Measurements from ENCODE around the gene KLHL18. TPM values are rescaled to one million over a fixed set of nuclear protein-coding genes. Genes with fewer than 3 reads are reported as not detected.

KLHL18 gene
- polyA plus RNA-seq, 3 donors, result 43.4 to 63.3 (median 45.3) TPM

- Histone ChIP-seq H4K20me1 (ENCODE audit: insufficient read depth, low read length) (peaks cover 98% of the 10 kb centered on the region), H3K4me3 (replicated peaks in 1 of 3; ENCODE audit: low read depth in 2 of 3, low read length in 3 of 3) (no peak overlapping the region), H3K9ac (ENCODE audit: insufficient read depth, low read length, poor library complexity, severe bottlenecking) (no peak overlapping the region), H3K4me2 (replicated peaks; ENCODE audit: extremely low read depth, low read length, poor library complexity, severe bottlenecking) (no peak overlapping the region), H3K27ac (ENCODE audit: low read depth in 1 of 2, low read length in 2 of 2) (no peak overlapping the region), H3K9me3 (replicated peaks in 1 of 2; ENCODE audit: control insufficient read depth in 1 of 2, insufficient read depth in 1 of 2, low read length in 2 of 2) (no peaks in the 10 kb centered on the region), H2AFZ (ENCODE audit: insufficient read depth, low read depth, low read length, poor library complexity, severe bottlenecking) (no peak overlapping the region), H3K36me3 (replicated peaks in 1 of 2; ENCODE audit: control insufficient read depth in 1 of 2, insufficient read depth in 2 of 2, low read length in 2 of 2) (peaks cover 4 to 44% of the 10 kb centered on the region in 2 donors), H3K27me3 (ENCODE audit: control insufficient read depth in 2 of 2, insufficient read depth in 2 of 2, low read length in 2 of 2) (no peaks in the 10 kb centered on the region), H3K79me2 (ENCODE audit: insufficient read depth, low read length) (peaks cover 98% of the 10 kb centered on the region), H3K4me1 (ENCODE audit: control insufficient read depth in 1 of 2, insufficient read depth in 2 of 2, low read length in 2 of 2) (peaks cover 53 to 77% of the 10 kb centered on the region in 2 donors)
- DNase-seq, result no peak
- Mint-ChIP-seq H3K9me3 (no peaks in the 10 kb centered on the region), H3K4me3 (no peak overlapping the region), H3K27ac (peak overlapping the region in 4 of 7 donors; percentile 7 to 75 (median 68)), H3K4me1 (peaks cover 77% of the 10 kb centered on the region), H3K36me3 (peaks cover 42 to 52% of the 10 kb centered on the region in 2 donors), H3K27me3 (ENCODE audit: low read depth in 3 of 3) (no peaks in the 10 kb centered on the region)
- intact Hi-C loops (cut with micrococcal nuclease), result no loop called here
- WGBS (ENCODE audit: insufficient coverage), result 80% methylated on average over 2 of the region's 2 CpGs
- no peak for TF ChIP-seq CTCF (IDR thresholded peaks at IDR 0.05)
These were observed 12.6 kb downstream of the KLHL18 start for GRCh38 chr3:47295322-47295721.

GRCh38 chr3:47295976-47296375 lies 13.2 kb downstream of the KLHL18 start:
- intact Hi-C loops (cut with micrococcal nuclease), result no loop called here
- Mint-ChIP-seq H3K4me3 (no peak overlapping the region), H3K36me3 (peaks cover 38 to 50% of the 10 kb centered on the region in 2 donors), H3K4me1 (peaks cover 71% of the 10 kb centered on the region), H3K27ac (peak overlapping the region in 3 of 7 donors; percentile 50 to 88 (median 58)), H3K27me3 (ENCODE audit: low read depth in 3 of 3) (no peaks in the 10 kb centered on the region), H3K9me3 (no peaks in the 10 kb centered on the region)
- Histone ChIP-seq H3K9me3 (replicated peaks in 1 of 2; ENCODE audit: control insufficient read depth in 1 of 2, insufficient read depth in 1 of 2, low read length in 2 of 2) (no peaks in the 10 kb centered on the region), H3K27ac (ENCODE audit: low read depth in 1 of 2, low read length in 2 of 2) (peak overlapping the region in 1 of 2 donors; percentile 69), H3K4me3 (replicated peaks in 1 of 3; ENCODE audit: low read depth in 2 of 3, low read length in 3 of 3) (no peak overlapping the region), H3K4me2 (replicated peaks; ENCODE audit: extremely low read depth, low read length, poor library complexity, severe bottlenecking) (no peak overlapping the region), H4K20me1 (ENCODE audit: insufficient read depth, low read length) (peaks cover 98% of the 10 kb centered on the region), H3K36me3 (replicated peaks in 1 of 2; ENCODE audit: control insufficient read depth in 1 of 2, insufficient read depth in 2 of 2, low read length in 2 of 2) (peaks cover 2 to 38% of the 10 kb centered on the region in 2 donors), H3K79me2 (ENCODE audit: insufficient read depth, low read length) (peaks cover 98% of the 10 kb centered on the region), H3K9ac (ENCODE audit: insufficient read depth, low read length, poor library complexity, severe bottlenecking) (no peak overlapping the region), H3K4me1 (ENCODE audit: control insufficient read depth in 1 of 2, insufficient read depth in 2 of 2, low read length in 2 of 2) (peaks cover 47 to 71% of the 10 kb centered on the region in 2 donors), H2AFZ (ENCODE audit: insufficient read depth, low read depth, low read length, poor library complexity, severe bottlenecking) (no peak overlapping the region), H3K27me3 (ENCODE audit: control insufficient read depth in 2 of 2, insufficient read depth in 2 of 2, low read length in 2 of 2) (no peaks in the 10 kb centered on the region)
- 100% methylated on average over 1 of the region's 6 CpGs for WGBS (ENCODE audit: insufficient coverage)
- no peak for TF ChIP-seq CTCF (IDR thresholded peaks at IDR 0.05)
- DNase-seq, result no peak
